GM19193 (cell line): ENCODE data around the gene CACNA2D3.

Experiments
- POLR2A ChIP-seq: IDR thresholded peaks from 4 replicates; pipeline ENCODE4 v1.6.1; 2011; ENCODE audit not compliant: insufficient read depth, insufficient read length; ENCODE audit errors: extremely low read depth

The CACNA2D3 gene

DNA sequence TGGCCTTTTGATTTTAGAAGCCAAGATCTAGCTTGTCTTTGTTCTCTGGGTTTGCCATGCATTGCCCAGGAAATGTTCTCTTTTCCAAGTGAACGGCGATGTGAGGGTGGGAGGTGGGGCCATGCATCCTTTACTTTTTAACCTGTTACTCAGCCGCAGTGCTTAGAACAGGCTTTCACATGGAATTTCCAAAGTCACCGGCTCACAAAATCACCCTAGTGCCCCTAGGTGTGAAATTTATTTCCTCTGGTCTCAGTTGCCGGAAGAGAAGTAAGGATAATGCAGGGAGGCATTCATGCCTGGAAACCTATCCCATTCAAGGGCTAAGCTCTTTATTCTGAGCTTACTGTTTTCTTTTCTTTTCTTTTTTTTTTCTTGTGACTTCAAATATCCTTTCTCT lies 93.2 kb downstream of the CACNA2D3 start:
- no peak for TF ChIP-seq POLR2A

DNA sequence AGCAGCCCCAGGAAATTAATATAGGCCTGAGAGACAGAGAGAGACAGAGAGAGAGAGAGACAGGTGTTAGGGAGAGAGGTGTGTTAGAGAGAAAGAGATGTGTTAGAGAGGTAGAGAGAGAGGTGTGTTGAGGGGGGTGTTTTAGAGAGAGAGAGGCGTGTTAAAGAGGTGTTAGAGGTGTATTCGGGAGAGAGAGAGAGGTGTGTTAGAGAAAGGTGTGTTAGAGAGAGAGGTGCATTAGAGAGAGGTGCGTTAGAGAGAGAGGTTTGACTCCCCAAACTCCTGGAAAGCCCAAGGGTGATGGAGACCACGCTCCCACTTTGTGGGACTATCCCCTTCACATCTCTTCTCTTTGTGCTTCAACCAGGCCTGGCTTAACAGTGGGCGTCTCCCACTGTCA lies 95.5 kb downstream of the CACNA2D3 start:
- TF ChIP-seq POLR2A = no peak

- no peak for TF ChIP-seq POLR2A
Measured at GRCh38 chr3:54222316-54222715, 100.0 kb downstream of the CACNA2D3 start.

DNA sequence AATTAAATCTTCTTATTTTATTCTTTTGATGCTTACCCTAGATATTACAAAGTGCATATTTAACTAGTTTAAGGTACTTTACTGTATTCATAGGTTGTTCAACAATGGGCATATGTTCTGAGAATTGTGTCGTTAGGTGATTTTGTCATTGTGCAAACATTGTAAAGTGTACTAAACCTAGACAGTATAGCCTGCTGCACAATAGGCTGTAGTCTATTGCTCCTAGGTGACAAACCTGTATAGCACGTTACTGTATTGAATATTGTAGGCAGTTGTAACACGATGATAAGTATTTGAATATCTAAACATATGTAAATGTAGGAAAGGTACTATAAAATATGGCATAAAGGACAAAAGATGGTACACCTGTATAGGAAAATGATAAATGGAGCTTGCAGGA lies 100.7 kb downstream of the CACNA2D3 start:
- no peak for TF ChIP-seq POLR2A

DNA sequence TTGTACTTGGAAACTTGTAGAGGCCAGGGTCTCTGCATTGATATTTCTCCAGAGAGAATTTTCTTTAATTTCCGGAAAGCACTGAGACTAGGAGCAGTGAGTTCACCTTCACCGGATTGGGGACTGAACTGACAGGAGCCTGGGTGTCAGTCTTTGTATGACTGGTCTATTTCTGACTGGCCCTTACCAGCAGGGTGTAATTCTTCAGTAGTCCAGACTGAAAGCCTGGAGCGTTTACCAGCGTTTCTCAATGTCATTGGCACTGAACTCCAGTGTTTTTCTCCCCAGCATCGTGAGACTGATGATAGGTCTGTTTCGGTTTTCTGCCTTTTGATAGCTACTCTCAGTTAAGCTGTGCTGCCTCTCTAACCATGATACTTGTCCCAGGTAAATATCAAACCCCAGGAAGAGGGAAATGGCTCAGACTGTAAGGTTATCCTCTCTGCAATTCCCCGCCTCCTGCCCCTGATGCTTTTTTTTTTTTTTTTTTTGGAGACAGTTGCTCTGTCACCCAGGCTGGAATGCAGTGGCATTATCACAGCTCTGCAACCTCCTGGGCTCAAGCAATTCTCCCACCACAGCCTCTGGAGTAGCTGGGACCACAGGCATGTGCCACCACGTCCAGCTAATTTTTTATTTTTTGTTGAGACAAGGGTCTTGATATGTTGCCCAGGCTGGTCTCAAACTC lies 103.6 kb downstream of the CACNA2D3 start:
- TF ChIP-seq POLR2A = no peak

- TF ChIP-seq POLR2A = no peak
Measured at GRCh38 chr3:54228806-54229205, 106.5 kb downstream of the CACNA2D3 start.

DNA sequence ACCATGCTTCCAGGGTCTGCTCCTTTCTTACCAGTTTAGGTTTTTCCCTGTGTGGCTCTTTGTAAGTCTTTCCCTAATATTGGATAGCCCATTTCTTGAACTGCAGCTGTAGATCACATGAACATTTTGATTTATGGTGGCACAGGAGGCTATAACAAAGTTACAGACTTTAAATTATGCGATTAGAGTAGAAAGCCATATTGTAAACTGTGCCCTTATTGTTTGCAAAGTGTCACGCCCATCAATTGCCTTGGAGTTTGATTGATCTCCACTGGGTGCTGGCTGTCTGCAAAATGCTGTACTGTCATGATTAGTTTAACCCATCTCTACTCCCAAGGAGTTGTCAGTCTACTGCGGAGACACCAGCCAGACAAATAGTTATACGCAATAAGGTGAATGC lies 110.3 kb downstream of the CACNA2D3 start:
- no peak for TF ChIP-seq POLR2A

DNA sequence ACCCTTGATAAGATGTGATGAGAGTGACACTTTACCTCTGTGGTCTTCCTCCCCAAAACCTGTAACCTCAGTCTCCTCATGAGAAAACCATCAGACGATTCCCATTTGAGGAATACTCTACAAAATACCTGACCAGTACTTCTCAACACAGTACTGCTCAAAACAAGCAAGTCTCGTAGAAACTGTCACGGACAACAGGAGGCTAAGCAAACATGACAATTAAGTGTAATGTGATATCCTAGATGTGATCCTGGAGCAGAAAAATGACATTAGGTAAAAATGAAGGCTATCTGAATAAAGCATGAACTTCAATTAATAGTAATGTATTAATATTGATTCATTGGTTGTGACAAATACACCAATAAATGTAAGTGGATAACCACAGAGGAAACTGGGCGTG lies 113.6 kb downstream of the CACNA2D3 start:
- no peak for TF ChIP-seq POLR2A

GRCh38 chr3:54237109-54237508 lies 114.8 kb downstream of the CACNA2D3 start:
- no peak for TF ChIP-seq POLR2A

DNA sequence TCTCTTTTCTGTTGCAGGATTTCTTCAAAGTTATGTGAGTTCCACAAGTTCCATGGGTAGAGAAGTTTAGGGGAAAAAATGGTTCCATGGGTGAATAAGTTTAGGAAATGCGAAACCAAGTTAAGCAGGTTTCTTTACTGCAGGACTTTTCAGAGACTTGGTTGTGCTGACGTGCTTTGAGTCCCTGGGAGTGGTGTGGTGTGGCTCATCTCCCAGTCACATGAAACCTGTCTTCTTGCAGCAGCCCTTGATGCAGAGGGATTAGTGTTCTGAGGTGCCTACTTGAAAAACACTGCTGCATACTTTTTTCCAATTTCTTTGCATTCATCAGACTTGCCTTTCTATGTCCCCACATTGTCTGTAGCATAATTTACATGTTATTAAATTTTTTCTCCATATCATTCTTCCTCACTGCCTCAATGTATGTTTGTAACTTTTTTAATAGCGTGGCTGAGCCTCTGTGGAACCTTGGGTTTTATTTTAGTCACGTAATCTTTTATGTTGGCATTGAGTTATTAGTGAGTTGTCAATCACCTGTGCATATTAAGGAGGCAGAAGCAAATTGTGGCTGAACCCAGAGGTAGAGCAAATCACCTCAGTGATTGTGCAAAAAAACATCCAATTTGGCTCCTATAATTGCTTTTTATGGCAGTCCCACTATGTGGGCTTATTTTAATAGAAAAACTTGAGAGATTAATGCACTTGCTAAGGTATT lies 115.6 kb downstream of the CACNA2D3 start:
- TF ChIP-seq POLR2A = no peak

DNA sequence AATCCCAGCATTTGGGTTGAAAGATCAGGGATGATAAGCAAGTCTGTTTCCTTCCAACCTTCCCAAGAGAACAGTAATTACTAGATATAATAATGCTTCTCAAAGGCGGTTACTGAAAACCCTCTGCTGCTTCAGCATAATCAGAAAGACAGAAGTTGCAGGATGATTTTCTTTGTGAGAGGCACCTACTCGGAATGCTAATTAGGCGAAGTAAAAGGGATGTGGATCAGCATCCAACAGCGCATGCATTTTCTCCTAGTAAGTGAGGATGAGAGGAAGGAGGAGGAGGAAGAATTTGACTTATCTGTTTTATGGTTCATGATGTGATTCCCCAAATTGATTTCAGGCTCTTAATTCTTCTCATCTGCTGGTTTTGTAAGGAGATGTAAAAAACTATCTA lies 118.0 kb downstream of the CACNA2D3 start:
- no peak for TF ChIP-seq POLR2A

GRCh38 chr3:54243056-54243931 lies 120.9 kb downstream of the CACNA2D3 start:
- no peak for TF ChIP-seq POLR2A

DNA sequence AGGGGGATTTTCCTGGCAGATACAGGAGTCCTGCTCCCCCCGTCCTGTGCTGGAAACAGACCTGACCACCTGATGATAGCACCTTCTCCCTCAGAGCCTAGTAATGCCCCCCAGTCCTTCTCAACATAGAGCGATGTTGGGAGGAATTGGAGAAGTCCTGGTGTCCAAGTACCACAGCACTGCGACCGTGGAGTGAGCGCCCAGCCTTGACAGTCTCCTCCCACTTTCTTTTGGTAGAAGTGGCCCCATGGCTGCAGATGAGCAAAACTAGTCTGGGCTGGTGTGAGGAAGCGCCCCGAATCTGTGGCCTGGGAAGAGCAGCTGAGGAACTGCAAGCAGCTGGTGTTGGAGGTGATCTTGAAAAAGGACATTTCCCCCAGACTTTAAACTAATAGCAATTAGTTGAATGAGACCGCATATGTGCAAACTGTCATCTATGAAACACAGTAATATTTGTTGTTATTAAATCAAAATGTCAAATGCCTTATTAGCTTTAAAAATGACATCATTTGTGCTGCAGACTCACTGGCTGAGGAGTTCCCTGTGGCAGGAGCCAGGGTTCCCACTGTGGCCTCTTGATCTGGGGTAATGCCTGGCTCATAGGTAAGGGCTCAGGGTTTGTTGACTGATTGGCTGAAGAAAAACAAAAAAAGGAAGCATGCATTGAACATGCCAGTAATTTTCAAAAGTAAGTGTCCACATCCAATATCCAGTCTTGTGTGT lies 121.8 kb downstream of the CACNA2D3 start:
- TF ChIP-seq POLR2A = no peak

DNA sequence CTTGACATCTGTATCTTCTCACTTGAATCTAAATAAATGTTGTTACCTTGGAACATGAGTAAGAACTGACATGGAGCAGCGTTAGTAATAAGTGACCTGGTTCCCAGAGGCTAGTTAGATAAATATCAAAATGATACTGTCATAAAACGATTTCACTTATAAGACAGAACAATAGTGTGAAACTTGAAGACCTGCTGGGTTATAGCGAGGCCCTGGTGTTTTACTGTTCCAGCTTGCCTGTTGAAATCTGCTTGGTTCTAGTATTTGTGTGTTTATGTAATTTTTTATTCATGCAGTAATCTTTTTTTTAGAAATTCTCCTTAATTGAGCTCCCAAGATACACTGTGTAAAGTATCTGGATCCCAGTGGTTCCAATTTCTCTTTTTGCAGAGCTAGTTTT lies 129.4 kb downstream of the CACNA2D3 start:
- TF ChIP-seq POLR2A = no peak

- TF ChIP-seq POLR2A = no peak
Measured at GRCh38 chr3:54257125-54257720, 134.9 kb downstream of the CACNA2D3 start.

GRCh38 chr3:54259636-54260035 lies 137.3 kb downstream of the CACNA2D3 start:
- no peak for TF ChIP-seq POLR2A
